ENCODE measurements around the gene IFNL4.

- TF ChIP-seq POLR2AphosphoS5 (IDR thresholded peaks at IDR 0.05) (no peak), POLR2A (IDR thresholded peaks at IDR 0.05) (no peak)
- TF ChIP-seq, protein P1, sequence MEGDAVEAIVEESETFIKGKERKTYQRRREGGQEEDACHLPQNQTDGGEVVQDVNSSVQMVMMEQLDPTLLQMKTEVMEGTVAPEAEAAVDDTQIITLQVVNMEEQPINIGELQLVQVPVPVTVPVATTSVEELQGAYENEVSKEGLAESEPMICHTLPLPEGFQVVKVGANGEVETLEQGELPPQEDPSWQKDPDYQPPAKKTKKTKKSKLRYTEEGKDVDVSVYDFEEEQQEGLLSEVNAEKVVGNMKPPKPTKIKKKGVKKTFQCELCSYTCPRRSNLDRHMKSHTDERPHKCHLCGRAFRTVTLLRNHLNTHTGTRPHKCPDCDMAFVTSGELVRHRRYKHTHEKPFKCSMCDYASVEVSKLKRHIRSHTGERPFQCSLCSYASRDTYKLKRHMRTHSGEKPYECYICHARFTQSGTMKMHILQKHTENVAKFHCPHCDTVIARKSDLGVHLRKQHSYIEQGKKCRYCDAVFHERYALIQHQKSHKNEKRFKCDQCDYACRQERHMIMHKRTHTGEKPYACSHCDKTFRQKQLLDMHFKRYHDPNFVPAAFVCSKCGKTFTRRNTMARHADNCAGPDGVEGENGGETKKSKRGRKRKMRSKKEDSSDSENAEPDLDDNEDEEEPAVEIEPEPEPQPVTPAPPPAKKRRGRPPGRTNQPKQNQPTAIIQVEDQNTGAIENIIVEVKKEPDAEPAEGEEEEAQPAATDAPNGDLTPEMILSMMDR (IDR thresholded peaks at IDR 0.05), result no peak
These were observed 10.4 kb downstream of the IFNL4 start for GRCh38 chr19:39238209-39238608.

Data from transverse colon (tissue), 4 donors.